GM18511 (cell line): ENCODE data around the gene KRTAP25-1.

ENCODE experiments used
- ATAC-seq: cut with Tn5 transposase; IDR thresholded peaks from one replicate; pipeline ENCODE4 v1.9.1; 2021; ENCODE audit warnings: mild to moderate bottlenecking, moderate library complexity; ENCODE audit not compliant: unreplicated experiment

The KRTAP25-1 gene

DNA sequence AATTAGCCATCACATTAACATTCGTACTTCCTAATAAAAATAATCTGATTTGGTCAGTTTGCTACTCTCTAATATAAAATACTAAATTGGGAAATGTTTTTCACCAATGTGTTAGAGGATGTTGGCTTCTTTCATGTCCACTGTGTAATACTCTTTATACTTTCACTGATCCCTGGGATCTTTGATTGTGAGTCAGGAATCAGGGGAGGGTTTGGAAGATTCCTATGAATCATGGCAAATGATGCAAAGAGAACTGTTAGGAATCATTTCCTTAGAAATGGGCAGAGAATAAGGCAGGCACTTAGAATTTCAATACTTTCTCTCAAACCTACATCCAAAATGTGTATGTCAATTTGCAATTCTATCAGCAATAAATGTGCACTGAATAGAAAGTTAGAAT, 37.5 kb downstream of the KRTAP25-1 start:
- no peak for ATAC-seq

DNA sequence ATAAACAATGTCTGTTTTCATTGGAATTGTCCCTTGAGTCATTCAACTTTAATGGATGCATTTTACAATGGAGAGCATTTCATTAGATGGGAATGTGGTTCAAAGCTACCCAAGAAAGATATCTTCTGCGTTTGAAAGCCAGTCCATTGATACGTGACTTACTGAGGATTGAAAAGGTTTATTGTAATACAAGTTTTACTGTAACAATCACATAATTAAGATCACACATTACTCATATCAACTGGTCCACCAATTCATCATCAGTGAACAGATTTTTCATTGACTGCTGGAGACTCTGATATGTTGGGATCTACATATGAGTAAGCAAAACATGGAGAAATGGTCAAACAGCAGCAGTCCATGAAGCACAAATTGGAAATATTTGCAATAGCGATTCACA, 39.4 kb downstream of the KRTAP25-1 start:
- no peak for ATAC-seq

DNA sequence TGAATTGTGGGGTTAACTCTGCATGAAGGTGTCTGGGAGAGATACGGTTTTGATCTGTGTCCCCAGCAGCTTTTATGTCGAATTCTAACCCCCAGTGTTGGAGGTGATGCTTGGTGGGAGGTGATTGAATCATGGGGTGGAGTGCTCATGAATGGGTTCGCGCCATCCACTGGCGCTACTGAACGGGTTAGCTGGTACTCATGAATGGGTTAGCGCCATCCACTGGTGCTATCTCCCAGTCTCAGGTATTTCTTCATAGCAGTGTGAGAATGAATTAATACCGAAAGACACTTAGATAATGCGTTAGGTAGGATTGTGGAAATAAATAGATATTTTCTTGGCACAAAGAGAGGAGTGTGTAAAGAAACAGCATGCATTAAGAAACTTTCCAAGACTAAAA, 40.5 kb downstream of the KRTAP25-1 start:
- no peak for ATAC-seq

DNA sequence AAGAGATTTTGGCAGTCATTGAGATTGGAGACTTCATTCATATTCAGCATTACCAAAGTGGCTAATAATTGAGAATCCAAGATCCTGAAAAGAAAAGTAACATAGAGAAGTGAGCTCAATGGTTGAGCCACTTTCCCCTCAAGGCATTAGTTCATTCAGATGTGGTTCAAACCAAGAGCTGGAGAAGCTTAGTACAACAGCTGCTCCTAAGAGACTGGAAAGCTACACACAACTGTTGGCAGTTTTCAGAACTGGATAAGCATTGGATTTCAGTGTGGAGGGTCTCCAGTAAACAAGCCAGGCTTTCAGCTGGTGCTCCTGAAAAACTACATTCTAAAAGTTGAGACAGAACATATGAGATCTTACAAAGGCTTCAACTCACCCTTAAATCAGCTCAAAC, 44.3 kb downstream of the KRTAP25-1 start:
- no peak for ATAC-seq

DNA sequence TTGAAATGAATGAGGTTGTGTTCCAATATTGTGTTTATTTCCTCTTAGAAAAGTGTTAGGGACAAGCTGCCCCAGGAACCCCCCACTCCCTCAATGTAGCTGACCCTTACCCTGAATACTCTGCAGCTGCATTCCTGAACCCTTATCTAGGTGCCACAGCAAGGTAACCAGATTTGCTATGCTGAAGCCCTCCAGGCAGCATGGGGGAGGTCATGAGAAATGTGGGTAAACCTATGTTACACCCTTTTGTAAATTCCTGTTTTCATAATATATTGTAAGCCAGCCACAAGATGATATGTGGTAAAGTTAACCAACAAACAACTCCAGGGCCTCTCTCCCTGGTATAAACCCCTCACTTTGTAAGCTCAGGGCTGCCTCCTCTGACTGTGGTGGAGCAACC, 45.6 kb downstream of the KRTAP25-1 start:
- ATAC-seq, result no peak

DNA sequence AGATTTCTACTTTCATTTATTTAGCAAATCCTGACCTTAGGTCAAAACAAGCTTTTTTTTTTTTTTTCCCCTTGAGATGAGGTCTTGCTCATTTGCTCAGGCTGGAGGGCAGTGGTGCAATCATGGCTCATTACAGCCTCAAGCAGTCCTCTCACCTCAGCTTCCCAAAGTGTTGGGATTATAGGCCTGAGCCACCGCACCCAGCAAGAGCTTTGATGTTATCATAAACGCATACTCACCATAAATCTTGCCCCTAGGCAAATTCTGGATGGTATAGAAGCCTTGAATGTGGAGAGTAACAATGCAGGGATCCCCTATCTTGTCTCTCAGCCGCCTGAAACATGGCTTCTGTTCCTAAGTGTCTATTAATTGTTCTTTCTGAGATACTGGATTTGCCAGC, 48.7 kb downstream of the KRTAP25-1 start:
- no peak for ATAC-seq
